ENCODE measurements around the gene R3HDM1. TPM values are rescaled to one million over a fixed set of nuclear protein-coding genes. Genes with fewer than 3 reads are reported as not detected.

The R3HDM1 gene
- total RNA-seq, 2 experiments from 2014 or later = 48.4 to 48.7 TPM

DNA sequence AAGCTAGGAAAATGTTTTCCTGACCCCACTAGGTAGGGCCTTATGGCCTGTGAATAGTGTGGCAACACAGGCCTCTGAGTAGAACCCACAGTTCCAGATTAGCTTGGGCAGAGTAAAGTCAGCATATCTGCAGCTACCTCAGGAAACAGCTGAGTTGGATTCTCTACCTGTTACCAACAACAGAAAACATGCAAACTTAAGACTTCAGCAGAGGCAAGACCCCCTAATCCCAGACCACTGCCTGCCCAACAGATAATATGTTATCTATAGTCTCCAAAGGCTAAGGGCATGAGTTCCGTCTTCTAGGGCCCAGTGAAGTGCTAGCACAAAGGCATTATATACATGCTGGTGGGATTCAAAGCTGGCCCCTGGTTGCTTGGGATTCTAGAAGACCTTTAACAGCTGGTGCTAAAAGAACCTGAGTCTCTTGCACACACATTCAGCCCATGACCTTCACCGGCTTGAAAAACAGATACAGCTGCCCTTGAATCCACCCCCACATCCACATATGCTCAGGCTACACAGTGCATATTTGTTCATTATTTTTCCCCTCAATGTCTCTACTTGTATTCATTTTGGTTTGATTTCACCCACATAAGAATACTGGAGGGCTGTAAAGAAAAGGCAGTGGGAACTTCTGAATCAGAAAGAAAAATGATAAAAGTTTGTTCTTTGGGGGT is 196.9 kb downstream of the R3HDM1 start:
- no peak for ATAC-seq (ENCODE audit: low read depth)
- no peak overlapping the region for H3K4me3 Mint-ChIP-seq
- H3K36me3 Mint-ChIP-seq = peaks cover 20% of the 10 kb centered on the region
- H3K9me3 Mint-ChIP-seq = no peaks in the 10 kb centered on the region
- no peak overlapping the region for H3K27ac Mint-ChIP-seq
- no peaks in the 10 kb centered on the region for H3K27me3 Mint-ChIP-seq
- DNase-seq = no peak
- POLR2A ChIA-PET = no interaction called here
- H3K4me1 Mint-ChIP-seq = peaks cover 9% of the 10 kb centered on the region

DNA sequence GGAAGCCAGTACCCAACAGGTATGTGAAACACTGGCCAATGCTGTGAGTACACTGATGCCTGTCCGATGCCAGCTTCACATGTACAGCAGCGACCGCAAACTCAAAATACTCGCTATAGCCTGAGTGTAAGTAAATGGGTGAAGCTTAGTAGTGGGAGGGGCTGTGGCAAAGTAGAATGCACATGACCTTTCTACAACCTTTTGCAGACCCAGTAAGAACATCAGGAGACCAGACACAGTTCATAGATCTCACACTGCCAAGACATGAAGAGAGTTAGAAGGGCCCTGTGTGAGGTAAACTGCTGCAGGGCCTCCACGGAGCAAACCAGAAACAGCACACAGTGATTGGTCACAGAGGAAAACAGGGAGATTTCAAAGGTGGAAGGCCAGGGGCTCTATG is 201.3 kb downstream of the R3HDM1 start:
- peak; percentile 54 for ATAC-seq (ENCODE audit: low read depth)
- Mint-ChIP-seq H3K4me3 (no peak overlapping the region), H3K4me1 (peaks cover 11% of the 10 kb centered on the region), H3K27me3 (no peaks in the 10 kb centered on the region), H3K36me3 (peaks cover 2% of the 10 kb centered on the region), H3K27ac (peak overlapping the region; percentile 75), H3K9me3 (no peaks in the 10 kb centered on the region)
- DNase-seq = no peak
- POLR2A ChIA-PET = interaction anchor here (0.9 to 1.0 kb wide), 2 partner anchors 9 to 10 kb away, joined by 3 read pairs; partner anchors contain the start of gene UBXN4

DNA sequence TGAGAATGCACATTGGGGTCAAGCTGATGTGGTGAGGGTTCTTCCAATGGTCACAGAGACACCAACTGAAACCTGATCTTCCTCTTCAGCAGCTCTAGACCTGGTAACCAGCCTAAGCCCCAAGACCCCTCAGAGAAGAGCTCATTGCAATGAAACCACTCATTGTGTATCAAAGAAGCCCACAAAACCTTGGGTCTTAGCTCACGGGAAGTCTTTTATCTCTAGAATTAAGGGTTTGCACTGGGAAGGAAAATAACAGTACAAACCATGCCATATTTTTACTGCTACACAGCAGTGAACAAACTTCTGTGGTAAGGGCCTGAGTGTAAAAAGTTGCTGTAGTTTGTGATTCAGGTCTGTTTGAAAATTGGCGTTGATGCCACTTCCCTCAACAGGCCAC is 201.8 kb downstream of the R3HDM1 start:
- DNase-seq (no peak), ATAC-seq (ENCODE audit: low read depth) (peak; percentile 55)
- no peaks in the 10 kb centered on the region for H3K27me3 Mint-ChIP-seq
- peak overlapping the region; percentile 75 for H3K27ac Mint-ChIP-seq
- no peaks in the 10 kb centered on the region for H3K9me3 Mint-ChIP-seq
- H3K4me3 Mint-ChIP-seq = peak overlapping the region; percentile 21
- H3K36me3 Mint-ChIP-seq = peaks cover 2% of the 10 kb centered on the region
- peaks cover 11% of the 10 kb centered on the region for H3K4me1 Mint-ChIP-seq
- POLR2A ChIA-PET = interaction anchor here (0.6 to 0.9 kb wide), 2 partner anchors 10 to 572 kb away, joined by 3 read pairs; no protein-coding TSS in a partner anchor

DNA sequence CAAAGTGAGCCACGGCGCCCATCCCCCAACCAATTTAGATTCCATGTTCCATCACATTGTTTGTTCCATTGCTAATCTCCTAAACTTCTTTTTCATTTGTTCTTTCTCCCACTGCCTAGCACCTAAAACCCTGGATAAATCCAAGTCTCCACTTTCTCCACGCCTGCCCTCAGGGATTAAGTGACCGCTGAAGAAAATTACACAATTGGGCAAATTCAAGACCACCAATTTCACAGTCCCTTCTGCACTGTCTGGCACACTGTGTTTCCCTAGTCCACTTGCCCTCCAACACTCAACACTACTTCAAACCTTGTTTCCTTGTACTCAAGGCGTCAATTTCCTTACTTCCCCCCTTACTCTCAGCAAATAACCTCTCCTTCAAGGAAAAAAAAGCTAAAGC is 205.3 kb downstream of the R3HDM1 start:
- H3K27me3 Mint-ChIP-seq = no peaks in the 10 kb centered on the region
- ATAC-seq (ENCODE audit: low read depth) (no peak), DNase-seq (no peak)
- POLR2A ChIA-PET = no interaction called here
- peaks cover 3% of the 10 kb centered on the region for H3K36me3 Mint-ChIP-seq
- peaks cover 1% of the 10 kb centered on the region for H3K9me3 Mint-ChIP-seq
- peak overlapping the region; percentile 7 for H3K27ac Mint-ChIP-seq
- no peak overlapping the region for H3K4me3 Mint-ChIP-seq
- H3K4me1 Mint-ChIP-seq = peaks cover 15% of the 10 kb centered on the region

DNA sequence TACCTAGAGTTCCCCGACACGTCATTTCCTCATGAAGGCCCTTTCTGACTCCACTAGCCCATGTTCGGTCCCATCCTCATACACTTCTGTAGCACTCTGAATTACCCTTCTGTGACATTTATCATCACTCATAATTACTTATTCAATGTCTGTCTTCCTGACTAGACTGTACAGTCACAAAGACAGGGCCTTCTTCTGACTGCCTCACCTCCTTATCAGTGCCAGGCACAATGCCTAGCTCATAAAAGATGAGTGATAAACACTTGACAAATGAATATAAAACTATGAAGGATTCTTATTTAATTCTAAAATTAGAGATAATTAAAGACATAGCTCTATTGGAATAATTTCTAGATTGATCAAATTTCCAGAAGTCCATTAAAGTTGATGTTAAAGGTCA is 208.9 kb downstream of the R3HDM1 start:
- POLR2A ChIA-PET = interaction anchor here (0.9 kb wide), 1 partner anchor 59 kb away, joined by 3 read pairs; no protein-coding TSS in a partner anchor

DNA sequence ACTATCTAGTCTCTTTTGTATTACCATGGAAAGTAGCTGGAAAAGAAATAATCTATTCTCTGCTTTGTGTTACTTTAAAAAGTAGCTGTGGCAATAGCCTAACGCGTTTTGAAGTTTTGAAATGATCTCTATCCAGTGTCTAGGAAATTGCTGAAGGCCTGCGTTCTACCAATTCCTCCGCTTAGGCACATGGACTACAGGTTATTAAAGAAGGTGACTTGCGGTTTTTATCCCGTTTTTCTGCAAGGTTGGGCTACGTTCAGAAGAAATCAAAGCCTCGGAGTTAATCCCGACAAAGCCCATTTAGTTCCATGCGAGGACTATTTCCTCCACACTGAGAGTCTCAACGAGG is 209.7 kb downstream of the R3HDM1 start:
- ATAC-seq (ENCODE audit: low read depth) = no peak
- peaks cover 20% of the 10 kb centered on the region for H3K4me1 Mint-ChIP-seq
- H3K27ac Mint-ChIP-seq = no peak overlapping the region
- DNase-seq = no peak
- H3K9me3 Mint-ChIP-seq = peaks cover 1% of the 10 kb centered on the region
- peaks cover 12% of the 10 kb centered on the region for H3K36me3 Mint-ChIP-seq
- peak overlapping the region; percentile 98 for H3K4me3 Mint-ChIP-seq
- POLR2A ChIA-PET = interaction anchor here (0.5 to 1.0 kb wide), 11 partner anchors 9 to 823 kb away, joined by 3 to 6 read pairs (median 3); partner anchors contain the start of genes CCNT2, MCM6, R3HDM1 and ZRANB3
- no peaks in the 10 kb centered on the region for H3K27me3 Mint-ChIP-seq

More for the DNA sequence above, 208.9 kb downstream of the R3HDM1 start:
- Mint-ChIP-seq H3K4me3 (no peak overlapping the region), H3K9me3 (peaks cover 1% of the 10 kb centered on the region), H3K27ac (no peak overlapping the region), H3K4me1 (peaks cover 20% of the 10 kb centered on the region), H3K36me3 (peaks cover 10% of the 10 kb centered on the region), H3K27me3 (no peaks in the 10 kb centered on the region)
- no peak for ATAC-seq (ENCODE audit: low read depth)
- no peak for DNase-seq

DNA sequence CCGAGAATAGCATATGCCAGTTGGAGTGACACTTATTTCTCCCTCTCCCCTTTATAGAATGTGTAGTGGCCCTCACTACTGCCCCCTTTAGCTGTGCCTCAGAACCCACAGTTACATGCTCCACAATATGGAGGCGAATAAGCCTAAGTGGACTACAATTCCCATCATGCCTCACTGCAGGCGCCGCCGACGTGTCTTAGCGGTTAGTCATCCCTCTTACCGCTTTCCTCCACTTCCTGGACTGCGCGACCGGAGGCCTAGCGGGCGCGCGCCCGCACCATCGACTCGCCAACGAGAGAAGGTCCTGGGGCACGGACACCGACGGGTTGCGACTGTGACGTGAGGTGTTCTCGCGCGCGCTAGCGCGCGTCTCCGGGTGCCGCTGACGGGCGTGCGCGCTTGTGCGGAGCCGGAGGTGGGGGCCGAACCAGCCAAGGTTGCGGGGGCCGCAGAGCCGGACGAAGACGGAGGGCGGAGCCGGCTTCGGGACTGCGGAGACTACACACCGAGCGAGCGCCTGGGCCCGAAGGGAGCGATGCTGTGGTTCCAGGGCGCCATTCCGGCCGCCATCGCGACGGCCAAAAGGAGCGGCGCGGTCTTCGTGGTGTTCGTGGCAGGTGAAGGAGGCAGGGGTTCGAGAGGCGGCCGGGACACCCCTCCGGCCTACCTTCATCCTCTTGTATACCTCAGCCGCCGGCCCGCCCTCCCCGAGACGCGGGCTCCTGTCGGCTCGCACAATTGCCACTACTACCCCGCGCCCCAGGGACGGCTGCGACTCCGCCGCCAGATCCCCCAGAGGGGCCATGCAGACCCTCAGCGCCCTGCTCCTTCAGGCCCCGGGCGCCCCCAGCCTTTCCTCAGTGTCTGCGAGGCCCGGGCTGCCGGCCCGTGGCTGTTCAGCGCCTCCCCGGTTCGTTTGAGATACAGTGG is 210.4 kb downstream of the R3HDM1 start, which contains the start of gene UBXN4:
Gene UBXN4, plus strand, starts transcription at position 461 of the 930 bp plus-strand sequence. Its CDS starts 75 bp downstream, at position 536.
- Mint-ChIP-seq H3K27ac (peak within 1 kb of the TSS; percentile 100), H3K9me3 (peaks cover 1% of the 10 kb centered on the region), H3K4me3 (peak within 1 kb of the TSS; percentile 98)

DNA sequence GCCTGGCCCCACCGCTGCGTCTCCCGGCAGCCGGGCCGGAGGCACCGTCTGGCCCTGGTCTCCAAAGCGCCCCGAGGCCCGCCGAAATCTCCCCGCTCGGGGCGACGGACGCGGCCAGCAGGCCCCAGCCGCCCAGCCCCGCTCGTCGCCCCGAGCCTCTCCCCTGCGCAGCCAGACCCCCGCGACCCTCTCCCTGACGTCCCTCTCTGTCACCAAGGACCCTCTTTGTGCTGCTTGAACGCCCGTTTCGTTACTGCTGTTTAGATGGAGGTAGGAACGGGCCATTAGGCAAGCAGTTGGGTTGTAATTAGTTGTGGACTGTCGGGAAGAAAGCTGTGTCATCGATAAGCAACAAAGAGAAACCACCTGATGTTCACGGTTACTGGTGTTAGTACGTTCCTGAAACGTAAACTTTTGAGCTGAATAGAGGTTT is 211.1 kb downstream of the R3HDM1 start:
- DNase-seq = no peak
- H3K36me3 Mint-ChIP-seq = peaks cover 23% of the 10 kb centered on the region
- ATAC-seq (ENCODE audit: low read depth) = peak; percentile 21
- H3K27me3 Mint-ChIP-seq = no peaks in the 10 kb centered on the region
- H3K4me3 Mint-ChIP-seq = peak overlapping the region; percentile 98
- H3K27ac Mint-ChIP-seq = peak overlapping the region; percentile 100
- peaks cover 1% of the 10 kb centered on the region for H3K9me3 Mint-ChIP-seq
- H3K4me1 Mint-ChIP-seq = peaks cover 30% of the 10 kb centered on the region
- POLR2A ChIA-PET = interaction anchor here (0.6 to 1.2 kb wide), 3 partner anchors 9 to 211 kb away, joined by 3 to 8 read pairs (median 3); partner anchors contain the start of genes R3HDM1 and ZRANB3

More for the DNA sequence above, 210.4 kb downstream of the R3HDM1 start, which contains the start of gene UBXN4:
- Mint-ChIP-seq H3K27me3 (no peaks in the 10 kb centered on the region), H3K4me1 (peaks cover 27% of the 10 kb centered on the region), H3K36me3 (peaks cover 19% of the 10 kb centered on the region)
- POLR2A ChIA-PET = interaction anchor here (0.5 to 1.2 kb wide), 12 partner anchors 9 to 824 kb away, joined by 3 to 8 read pairs (median 3); partner anchors contain the start of genes CCNT2, MCM6, R3HDM1 and ZRANB3
- ATAC-seq (ENCODE audit: low read depth) (peak; percentile 97), DNase-seq (peak; percentile 85)

DNA sequence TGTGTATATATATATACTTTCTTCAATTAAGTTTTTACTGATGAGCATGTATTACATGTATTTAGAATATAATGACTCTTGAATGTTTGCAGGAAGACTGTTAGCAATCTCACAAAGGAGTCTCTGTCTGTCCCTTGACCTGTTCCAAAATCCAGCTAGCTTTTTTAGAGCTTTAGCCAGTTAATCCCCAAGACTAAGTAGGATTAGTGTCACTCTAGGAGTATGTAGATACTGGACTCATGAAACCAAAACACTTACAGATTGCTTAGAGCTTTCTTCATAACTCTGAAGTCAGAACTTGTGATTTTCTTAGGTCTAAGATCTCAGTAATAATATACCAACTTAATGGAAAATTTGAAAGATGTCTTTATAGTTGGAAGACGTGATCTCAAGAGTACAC is 212.6 kb downstream of the R3HDM1 start:
- Mint-ChIP-seq H3K36me3 (peaks cover 25% of the 10 kb centered on the region), H3K4me1 (peaks cover 30% of the 10 kb centered on the region), H3K27me3 (no peaks in the 10 kb centered on the region), H3K4me3 (peak overlapping the region; percentile 63), H3K27ac (peak overlapping the region; percentile 62), H3K9me3 (peaks cover 1% of the 10 kb centered on the region)
- DNase-seq = no peak
- ATAC-seq (ENCODE audit: low read depth) = no peak
- POLR2A ChIA-PET = interaction anchor here (0.7 to 1.7 kb wide), 3 partner anchors 131 to 138 kb away, joined by 3 to 6 read pairs (median 3); partner anchors contain the start of gene MCM6

DNA sequence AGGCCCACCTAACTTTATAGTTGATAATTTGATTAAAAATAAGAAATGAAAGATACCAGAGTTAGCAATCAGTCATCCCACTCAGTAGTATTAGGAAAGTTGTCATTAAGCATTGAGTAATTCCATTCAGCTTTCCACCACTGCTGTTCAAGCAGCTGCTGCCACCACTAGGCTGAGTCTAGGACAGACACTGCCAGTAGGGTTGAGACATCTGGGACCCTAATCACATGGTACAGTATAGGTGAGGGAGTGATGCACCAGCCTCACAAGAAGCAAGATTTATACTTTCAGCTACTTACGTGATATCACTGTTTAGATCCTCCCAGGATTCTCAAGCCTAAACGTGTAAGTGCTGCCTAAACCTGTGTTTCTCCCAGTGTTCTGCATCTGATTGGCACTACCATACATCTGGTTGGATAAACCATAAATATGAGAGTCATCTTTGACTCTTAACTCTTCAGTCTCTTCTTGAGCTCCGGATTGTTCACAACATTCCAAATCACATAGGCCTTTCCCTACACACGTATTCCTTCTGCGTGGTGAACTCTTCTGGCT is 213.6 kb downstream of the R3HDM1 start:
- Mint-ChIP-seq H3K27ac (no peak overlapping the region), H3K9me3 (peaks cover 1% of the 10 kb centered on the region), H3K27me3 (no peaks in the 10 kb centered on the region), H3K36me3 (peaks cover 28% of the 10 kb centered on the region), H3K4me3 (peak overlapping the region; percentile 63), H3K4me1 (peaks cover 31% of the 10 kb centered on the region)
- DNase-seq (no peak), ATAC-seq (ENCODE audit: low read depth) (no peak)
- POLR2A ChIA-PET = interaction anchor here (1.0 to 1.7 kb wide), 2 partner anchors 130 to 132 kb away, joined by 3 to 6 read pairs; partner anchors contain the start of gene MCM6

DNA sequence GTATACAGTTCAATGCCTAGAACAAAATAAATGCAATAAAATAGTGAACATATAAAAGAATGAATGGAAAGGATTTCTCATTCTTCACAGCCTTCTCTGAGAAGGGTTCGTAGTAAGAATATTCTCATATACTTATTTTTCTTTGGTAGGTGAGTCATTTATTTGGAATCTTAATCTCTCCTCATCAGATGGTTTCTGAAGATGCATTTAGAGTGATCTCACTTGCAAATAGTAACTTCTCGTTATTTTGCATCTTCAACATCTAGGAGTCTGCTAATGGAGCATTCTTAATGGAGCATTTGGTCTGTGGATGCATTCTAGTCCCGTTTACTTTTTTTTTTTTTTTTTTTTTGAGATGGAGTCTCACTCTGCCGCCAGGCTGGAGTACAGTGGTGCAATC is 214.3 kb downstream of the R3HDM1 start:
- no peaks in the 10 kb centered on the region for H3K27me3 Mint-ChIP-seq
- ATAC-seq (ENCODE audit: low read depth) (no peak), DNase-seq (no peak)
- peaks cover 28% of the 10 kb centered on the region for H3K36me3 Mint-ChIP-seq
- peaks cover 1% of the 10 kb centered on the region for H3K9me3 Mint-ChIP-seq
- peaks cover 32% of the 10 kb centered on the region for H3K4me1 Mint-ChIP-seq
- H3K27ac Mint-ChIP-seq = no peak overlapping the region
- POLR2A ChIA-PET = no interaction called here
- no peak overlapping the region for H3K4me3 Mint-ChIP-seq

DNA sequence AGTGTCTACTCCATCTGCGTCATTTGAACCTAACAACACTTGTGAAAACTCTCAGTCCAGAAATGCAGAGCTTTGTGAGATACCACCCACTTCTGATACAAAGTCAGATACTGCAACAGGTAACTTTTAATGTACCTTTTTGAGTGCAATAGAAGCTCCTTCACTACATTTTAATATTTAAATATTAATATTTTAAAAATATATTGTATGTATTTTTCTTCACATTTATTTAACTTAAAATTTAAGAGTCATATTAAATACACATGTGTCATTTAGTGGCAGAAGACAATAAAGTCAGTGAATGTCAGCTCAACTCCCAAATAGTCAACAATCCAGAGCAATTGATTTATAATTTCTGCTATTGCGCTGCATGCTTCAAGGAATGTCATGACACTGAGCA is 224.3 kb downstream of the R3HDM1 start:
- no peak for ATAC-seq (ENCODE audit: low read depth)
- POLR2A ChIA-PET = no interaction called here
- peaks cover 62% of the 10 kb centered on the region for H3K36me3 Mint-ChIP-seq

DNA sequence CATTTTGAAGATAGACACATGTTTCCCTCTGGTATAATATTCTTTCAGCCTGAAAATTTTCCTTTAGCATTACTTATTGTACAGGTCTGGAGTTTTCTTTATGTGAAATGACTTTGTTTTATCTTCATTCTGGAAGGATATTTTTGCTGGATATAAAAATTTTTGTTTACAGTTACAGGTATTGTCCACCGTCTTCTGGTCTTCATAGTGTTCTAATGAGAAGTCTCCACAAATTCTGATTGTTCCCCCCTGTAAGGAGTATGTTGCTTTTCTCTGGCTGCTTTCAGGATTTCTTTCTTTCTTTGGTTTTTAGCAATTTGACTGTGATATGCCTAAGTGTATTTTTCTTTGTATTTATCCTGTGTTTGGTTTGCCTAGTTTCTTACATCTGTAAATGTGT is 225.4 kb downstream of the R3HDM1 start:
- no peak for DNase-seq
- POLR2A ChIA-PET = no interaction called here
- Mint-ChIP-seq H3K27ac (no peak overlapping the region), H3K4me3 (no peak overlapping the region), H3K27me3 (no peaks in the 10 kb centered on the region), H3K9me3 (peaks cover 9% of the 10 kb centered on the region), H3K4me1 (no peaks in the 10 kb centered on the region), H3K36me3 (peaks cover 61% of the 10 kb centered on the region)
- no peak for ATAC-seq (ENCODE audit: low read depth)

More for the DNA sequence above, 224.3 kb downstream of the R3HDM1 start:
- no peak for DNase-seq
- Mint-ChIP-seq H3K9me3 (peaks cover 9% of the 10 kb centered on the region), H3K4me1 (no peaks in the 10 kb centered on the region), H3K27me3 (no peaks in the 10 kb centered on the region), H3K4me3 (no peak overlapping the region), H3K27ac (no peak overlapping the region)
